ENCODE results near the gene ADAM12.

GRCh38 chr10:126431816-126432215 is 43.5 kb upstream of the ADAM12 start:
- no peak for TF ChIP-seq CTCF (IDR thresholded peaks at IDR 0.05)
- TF ChIP-seq POLR2A (IDR thresholded peaks at IDR 0.05): no peak
